Medulla oblongata (tissue), 1 donor: Measurements from ENCODE around the gene RGPD4.
"Not testable (repeated sequence)": the region's sequence is repeated elsewhere in the genome, so short reads cannot be mapped to it uniquely, and the experiment has no call there.

Experiments
- DNase-seq: peaks from one replicate; pipeline ENCODE4 v3.0.0-alpha.2; 2015; ENCODE audit errors: extremely low spot score

The RGPD4 gene

DNA sequence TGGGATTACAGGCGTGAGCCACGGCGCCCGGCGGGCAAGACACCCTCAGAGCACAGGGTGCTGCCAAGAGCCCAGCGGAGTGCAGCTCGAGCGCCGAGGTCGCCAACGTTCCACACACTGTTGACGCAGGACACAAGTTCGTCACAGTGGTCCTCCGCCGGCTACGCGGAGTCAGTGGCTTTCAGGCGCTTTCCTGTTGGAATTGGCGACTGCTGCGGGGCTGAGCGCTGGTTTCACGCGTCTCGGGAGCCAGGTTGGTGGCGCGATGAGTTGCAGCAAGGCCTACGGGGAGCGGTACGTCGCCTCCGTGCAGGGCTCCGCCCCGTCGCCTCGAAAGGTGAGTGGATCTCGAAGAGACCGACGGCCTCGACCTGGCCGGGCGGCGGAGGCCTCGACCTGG lies at the start of gene RGPD4:
Gene RGPD4, plus strand, starts transcription at position 144 of the 400 bp plus-strand sequence. Its CDS starts 122 bp downstream, at position 266.
- DNase-seq, result not testable (repeated sequence)

DNA sequence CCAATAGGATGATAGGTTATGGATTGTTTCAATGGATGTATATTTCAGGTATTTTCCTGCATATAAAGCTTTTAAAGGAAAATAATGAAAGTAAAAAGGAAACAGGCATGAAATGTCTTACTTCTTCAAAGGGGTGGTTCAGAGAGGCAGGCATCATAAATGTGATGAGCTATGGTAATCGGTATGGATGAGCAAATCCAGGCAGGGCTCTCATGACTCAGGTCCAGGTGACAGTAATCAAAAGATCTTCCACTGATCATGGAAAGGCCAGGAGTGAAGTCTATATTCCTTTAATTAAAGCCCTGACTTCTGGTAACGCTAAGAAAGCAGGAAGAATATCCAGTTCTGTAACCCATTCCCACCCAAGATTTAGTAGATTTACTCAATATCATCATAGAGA lies 48.7 kb upstream of the RGPD4 start:
- no peak for DNase-seq

DNA sequence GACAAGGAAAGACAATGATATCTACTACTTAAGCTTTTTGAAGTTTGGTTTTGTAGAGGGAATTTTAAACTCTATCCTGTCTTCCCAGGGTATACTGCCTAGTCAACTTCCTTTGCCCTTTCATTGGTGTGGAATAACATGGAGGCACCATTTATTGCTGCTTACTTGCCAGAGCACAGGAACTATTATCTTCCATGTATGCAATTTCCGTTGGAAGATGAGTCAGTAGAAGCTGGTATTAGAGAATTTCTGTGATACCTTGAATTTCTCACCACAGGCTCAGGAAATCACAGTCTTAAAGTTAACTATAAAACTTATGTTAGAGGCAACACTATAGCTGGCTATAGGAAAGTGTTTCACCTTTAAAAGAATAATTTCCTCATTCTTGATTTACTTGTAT lies 40.9 kb upstream of the RGPD4 start:
- no peak for DNase-seq

DNA sequence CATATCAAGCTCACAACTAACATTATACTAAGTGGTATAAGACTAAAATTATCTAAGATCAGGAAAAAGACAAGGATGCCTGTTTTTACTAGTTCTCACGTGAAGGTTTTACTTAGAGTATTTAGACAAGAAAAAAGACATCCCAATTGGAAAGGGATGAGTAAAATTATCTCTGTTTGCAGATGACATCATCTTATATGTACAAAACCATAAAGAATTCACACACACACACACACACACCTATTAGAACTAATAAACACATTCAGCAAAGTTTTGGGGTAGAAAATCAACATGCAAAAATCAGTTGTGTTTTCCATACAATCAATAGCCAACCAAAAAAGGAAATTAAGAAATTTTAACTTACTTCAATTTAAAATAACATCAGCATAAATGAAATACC lies 35.9 kb upstream of the RGPD4 start:
- no peak for DNase-seq

DNA sequence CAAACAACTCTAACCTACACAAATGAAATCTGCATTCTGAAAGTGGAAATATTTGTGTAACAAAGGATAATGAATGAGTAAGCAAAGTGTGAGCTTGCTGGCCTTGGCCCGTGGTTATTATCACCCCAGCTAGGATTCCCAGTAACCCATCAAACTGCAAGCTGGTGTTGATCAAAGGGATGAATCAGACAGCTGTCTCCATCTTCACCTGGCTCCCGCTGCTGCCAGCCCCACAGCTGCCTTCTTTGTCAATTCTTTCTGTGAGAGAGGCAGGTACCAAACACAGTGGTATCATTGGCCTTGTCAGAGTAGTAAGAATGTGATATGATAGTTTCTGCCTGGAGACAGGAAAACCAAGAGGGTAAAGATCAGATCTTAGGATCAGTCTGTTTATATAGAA lies 25.2 kb upstream of the RGPD4 start:
- no peak for DNase-seq

DNA sequence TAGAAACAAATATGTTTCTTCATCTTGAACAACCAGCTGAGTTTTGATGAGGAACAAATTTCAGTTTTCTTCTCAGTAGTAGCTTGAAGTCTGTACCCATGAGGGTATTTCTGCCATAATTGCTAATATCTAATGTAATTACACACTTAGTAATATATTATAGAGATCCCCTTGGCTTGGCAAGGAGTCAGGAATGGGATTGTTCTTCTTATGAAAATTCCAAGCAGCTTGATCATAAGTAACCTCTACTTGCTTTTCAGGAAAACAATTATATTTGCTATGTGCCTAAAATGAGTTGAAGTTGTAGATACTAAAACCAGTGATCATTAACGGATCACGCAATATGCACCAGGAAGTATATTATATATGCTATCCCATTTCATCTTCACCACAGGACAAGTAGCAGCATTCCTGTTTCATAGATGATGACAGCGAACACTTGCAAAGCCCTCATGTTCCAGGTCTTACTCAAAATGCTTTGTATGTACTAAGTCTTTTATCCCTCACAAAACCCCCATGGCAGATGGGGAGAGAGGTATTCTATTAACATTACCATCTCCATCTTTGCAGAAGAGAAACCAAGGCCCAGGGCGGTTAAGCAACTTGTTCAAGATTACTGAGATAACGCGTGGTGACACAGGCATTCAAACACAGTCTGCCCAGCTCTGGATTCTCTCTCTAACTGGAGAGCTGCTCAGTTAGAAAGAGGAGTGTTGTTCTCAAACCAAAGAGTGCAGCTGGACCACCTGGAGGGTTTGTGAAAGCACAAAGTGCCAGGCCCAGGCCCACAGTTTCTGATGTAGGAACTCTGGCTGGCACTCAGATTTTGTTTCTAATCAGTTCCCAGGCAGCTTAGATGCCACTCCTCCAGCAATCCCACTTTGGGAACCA lies 21.8 kb upstream of the RGPD4 start:
- DNase-seq, result no peak

DNA sequence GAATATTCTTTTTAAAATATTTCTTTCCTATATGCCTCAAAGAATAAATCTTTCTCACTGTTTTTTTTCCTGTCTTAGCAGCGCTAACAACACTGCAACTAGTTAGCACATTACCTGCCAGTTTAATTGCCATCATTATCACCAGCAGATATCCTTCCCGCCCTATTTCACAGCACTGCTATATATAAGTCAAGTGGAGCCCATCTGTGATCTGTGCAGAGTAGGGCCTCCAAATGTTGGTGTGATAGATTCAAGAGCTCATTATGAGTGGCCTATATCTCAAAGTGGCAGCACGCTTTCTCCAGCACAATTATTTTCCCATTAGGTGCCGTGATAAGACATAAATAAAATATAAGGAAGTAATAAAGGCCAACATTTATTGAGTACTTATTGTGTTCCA lies 19.8 kb upstream of the RGPD4 start:
- DNase-seq, result no peak

DNA sequence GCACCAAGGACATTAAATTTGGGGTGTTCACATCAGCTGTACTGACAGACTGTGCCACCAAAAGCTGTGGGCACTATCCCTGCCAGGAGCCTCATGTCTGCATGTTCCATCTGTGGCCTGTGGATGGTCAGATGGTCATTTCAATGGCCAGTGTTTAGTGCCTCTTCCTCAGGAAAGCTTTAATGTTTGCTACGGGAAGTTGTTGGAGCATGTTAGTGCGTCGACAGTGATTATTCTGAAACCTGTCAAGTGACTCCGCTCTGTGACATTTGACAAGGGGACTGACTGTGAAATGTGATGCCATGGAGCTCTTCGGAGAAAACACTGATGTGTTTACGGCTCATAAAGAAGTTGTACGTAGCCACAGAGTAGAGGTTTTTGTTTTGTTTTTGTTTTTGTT lies 18.7 kb upstream of the RGPD4 start:
- no peak for DNase-seq

DNA sequence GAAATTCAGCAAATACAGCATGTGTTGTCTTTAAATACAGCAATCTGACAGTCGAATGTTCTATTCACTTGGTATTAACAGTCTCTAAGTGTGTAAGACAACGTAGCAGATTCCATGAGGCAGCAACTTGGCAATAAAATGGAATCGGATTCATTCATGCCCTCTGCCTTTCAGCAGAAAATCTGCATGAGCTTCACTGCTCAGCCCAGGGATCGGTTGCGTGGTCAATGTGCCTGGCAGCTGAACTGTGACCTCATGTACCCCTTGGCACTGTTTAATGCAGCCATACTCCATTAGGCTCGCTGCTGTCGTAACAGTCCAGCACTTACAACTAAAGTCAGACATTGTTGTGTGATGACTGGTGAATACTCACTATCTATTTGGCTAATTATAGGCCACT lies 17.7 kb upstream of the RGPD4 start:
- DNase-seq, result peak; percentile 18

DNA sequence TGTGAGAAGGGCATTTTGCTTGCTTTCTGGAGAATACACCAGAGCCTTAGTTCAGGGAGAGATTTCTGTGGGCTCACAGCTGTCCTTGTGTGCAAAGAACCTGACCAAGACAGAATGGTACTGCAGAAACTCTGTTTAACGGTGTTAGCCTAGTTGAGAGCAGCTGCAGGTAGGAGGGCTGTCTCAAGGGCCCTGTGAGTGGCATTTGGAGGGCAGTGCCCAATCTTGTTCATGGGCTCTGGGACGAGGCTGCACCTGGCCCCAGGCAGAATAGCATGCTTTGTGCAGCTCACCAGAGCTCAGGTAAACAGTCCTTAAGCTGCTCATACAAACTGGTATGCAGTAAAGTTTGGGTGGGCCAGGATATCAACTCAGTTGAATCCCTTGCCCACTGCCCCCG lies 16.9 kb upstream of the RGPD4 start:
- DNase-seq, result no peak

DNA sequence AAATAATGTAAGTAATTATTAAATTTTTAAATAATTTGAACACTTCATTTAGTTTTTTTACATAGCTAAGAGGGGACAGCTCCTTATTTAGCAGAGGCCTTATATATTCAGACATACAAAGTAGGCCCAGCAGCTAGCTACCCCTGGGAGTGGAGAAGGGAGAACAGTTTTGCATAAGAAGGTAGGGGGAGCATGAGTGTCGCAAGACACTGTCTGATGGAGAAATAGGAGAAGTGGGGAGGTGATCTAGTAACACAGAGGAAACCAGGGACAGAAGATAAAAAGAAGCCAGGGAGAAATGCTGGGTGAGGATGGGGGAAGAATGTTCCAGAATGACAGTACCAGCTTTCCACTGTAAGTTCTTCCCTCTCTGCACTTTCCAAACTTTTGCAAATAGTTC lies 16.0 kb upstream of the RGPD4 start:
- no peak for DNase-seq

DNA sequence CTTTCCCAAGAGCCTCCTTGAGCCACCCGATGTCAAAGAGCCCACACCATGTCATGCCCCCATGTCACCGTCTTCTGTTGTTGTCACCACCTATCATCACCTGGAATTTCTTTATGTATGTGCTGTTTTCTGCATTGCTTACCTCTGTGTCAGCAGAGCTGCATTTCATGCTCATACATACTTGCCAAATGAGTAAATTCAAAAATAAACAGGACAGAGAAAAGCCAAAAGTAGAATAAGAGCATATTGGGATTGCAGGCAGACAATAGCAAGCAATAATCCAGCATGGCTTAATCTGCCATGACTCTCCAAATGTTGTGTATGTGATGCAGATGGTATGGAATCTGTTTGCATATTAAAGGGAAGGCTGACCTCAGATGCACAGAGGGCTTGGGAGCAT lies 15.3 kb upstream of the RGPD4 start:
- no peak for DNase-seq

DNA sequence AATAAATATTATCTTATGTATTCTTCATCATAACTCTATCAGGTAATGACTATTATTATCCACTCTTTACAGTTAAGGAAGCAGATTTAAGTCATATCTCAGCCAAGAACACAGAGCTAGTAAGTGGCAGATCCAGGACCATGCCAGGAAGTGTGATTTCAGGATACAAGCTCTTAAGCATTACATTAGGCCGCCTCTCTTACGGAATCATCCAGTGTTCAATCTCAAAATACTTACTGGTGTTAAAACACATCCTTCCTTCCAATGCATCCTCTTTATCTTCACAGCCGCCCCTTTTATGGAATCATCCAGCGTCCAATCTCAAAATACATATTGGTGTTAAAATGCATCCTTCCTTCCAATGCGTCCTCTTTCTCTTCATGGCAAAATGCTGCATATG lies 14.7 kb upstream of the RGPD4 start:
- no peak for DNase-seq

DNA sequence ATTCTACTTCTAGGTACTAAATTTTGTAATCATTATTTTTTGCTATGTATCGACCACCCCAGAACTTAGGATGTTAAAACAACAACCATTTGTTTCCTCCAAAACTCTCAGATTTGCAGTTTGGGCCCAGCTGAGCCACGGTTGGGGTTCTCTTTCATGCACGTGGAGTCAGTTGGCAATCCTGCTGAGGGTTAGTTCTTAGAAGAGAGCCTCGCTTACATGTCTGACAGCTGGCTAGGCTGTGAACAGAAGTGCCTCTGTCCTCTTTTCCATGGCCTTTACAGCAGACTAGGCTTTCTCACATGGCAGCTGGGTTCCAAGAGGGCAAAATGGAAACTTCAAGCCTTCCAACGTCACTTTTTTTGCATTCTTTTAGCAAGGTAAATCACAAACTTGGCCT lies 9.3 kb upstream of the RGPD4 start:
- no peak for DNase-seq

DNA sequence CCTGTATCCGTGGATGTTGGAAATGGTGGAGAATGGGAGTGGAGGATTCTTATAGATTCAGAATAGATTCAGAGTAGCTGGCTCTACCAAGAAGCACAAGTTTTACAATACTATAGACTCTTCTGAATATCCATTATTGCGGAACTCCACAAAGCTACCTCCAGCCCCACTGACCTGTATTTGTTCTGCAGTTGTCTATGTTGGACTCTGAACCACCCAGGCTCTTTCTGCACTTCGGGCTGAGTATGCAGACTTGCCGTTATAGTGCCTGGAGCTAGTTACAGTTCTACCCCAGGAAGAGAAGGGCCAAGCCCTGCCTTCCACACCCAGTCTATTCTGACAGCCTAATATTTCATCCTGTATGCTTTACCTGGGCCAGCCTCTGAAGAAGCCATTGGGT lies 4.4 kb upstream of the RGPD4 start:
- DNase-seq, result no peak

DNA sequence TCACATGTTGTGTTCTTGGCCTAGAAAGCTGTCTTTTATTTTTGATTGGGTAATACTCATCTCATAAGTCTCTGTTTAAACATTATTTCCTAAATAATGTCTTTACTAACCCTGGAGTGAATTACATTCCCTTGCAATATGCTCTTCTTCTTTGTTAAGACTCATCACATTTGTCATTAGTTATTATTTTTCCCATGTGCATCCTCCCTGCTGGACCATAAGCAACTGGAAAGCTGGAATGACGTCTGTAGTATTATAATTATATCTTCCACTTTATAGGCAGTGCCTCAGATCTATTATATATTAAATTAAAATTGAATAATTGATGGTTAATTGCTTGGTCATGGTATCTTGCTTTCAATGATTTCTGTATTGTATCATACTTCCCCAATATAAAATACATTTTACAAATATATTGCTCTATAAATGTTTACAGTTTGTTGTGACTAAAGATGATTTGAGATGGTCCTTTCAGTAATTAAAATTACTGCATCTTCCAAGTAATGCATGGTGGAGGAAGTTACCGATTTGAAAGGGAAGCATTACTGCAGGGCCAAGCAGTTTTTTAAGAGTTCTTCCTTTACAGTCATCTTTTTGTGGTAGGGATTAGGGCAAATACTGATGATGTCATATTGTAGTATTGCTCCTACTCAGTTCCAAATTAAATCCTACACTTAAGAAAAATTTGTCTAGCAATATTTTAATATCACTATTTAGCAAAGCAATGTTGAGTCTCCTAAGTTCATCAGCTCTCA lies 2.1 kb upstream of the RGPD4 start:
- DNase-seq, result no peak

DNA sequence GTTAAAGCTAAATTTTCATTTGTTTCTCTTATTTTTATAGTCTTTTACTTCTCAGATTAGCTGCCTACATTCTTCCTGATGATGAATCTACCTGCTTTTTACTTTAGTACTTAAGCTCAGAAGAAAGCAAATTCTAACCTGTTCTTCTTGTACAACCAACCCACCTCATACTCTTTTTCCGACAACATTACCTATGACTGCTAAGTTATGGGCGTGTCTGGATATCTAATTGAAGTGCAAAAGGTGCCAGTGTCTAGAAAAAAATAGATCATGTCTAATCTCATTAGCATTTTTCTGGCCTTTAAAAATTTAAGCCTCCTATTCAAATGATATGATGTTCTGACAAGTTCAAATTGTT lies 1.5 kb upstream of the RGPD4 start:
- no peak for DNase-seq

DNA sequence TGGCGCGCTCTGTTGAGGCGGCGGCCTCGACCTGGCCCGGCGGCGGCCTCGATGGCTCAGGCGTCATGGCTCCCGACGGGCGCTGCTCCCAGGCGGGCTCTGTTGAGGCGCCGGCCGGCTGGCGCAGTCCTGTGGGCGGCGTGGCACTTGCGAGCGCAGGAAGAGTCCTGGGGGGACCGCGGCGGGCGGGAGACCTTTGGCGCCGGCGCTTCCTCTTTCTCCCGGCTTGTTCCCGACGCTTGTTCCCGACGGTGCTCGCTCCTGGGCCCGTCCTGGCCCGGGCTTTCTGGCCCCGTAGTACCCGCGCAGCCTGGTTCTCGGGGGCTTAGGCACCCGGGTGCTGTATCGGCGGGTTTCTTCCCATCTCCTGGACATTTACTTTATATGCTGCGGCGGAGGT lies 2.8 kb downstream of the RGPD4 start:
- DNase-seq, result not testable (repeated sequence)

DNA sequence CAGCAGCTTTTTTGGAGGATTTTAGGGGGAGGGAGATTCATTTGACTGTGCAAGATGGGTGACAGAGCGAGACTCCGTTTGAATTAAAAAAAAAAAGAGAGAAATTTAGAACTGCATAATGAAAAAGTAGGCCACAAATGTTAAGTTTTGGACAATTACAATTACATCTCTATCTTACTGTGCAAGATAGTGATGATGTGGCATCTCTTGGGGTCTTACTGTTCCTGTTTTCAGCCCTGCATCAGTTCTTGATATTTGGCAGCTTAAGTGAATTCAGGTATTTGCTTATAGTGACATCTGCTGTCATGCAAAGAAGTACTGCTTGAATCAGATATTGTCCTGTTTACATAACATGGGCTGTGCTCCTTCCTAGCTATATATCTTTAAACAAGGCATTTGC lies 6.5 kb downstream of the RGPD4 start:
- DNase-seq, result not testable (repeated sequence)

DNA sequence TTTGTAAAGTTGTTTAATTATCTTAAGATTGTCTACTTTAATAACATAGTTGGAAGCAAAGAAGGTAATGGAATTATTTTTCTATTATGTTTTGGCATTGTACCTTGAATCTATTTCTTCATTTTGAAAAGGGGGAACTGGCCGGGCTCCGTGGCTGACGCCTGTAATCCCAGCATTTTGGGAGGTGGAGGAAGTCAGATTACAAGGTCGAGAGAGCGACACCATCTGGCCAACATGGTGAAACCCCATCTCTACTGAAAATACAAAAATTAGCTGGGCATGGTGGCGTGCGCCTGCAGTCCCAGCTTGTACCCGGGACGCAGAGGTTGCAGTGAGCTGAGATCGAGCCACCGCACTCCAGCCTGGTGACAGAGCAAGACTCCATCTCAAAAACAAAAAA lies 6.9 kb downstream of the RGPD4 start:
- not testable (repeated sequence) for DNase-seq

DNA sequence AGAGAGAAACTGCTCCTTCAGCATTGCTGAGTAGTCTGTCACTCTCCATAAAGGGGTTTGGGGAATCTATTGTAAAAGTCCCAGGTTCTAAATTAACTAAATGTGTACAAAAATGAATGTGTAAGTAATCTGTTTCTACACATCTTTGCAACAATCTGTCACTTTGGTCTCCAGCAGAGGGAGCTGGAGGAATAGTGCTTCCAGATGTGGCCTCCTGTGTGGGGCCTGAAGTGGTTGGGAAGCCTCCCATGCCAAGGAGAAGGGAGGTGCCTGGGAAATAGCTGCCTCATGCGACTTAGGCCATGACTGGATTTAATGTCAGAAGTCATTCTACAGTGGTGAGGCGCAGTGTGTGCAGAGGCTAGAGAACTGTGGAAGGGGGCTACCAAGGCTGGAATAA lies 89.4 kb downstream of the RGPD4 start:
- not testable (repeated sequence) for DNase-seq

DNA sequence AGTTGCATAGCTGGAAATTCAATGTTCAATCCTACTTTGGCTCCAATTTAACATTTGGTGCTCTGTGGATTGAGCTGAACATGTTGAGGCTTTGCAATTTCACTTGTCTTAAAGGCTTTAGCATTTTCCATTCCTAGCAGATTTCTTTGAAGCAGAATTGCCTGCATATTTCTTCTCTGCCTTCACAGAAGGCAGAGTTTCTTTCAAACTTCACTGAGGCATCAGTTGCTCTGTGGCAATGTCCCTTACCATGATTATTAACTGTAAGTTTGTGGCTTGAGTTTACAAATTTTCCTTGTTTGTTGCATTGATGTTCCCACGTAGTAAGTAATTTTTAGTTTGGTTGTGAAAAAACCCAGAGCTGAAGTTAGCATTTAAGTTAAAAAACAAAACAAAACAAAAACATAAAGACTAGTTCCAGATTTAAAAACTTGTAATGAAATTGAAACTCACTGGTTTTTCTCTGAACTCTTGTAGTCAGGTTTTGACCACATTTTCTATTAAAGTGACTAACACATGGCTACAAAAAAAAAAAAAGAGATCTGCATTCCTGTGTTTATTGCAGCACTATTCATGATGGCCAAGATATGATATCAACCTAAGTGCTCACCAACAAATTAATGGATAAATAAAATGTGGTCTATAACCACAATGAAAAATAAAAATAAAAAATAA lies 90.1 kb downstream of the RGPD4 start:
- DNase-seq, result not testable (repeated sequence)
